GDM1 (cell line): ENCODE data around the gene ASTN2.

Experiments
- DNase-seq: peaks from one replicate; lab custom pipeline; 2025; lab: John Stamatoyannopoulos, UW

Gene ASTN2

DNA sequence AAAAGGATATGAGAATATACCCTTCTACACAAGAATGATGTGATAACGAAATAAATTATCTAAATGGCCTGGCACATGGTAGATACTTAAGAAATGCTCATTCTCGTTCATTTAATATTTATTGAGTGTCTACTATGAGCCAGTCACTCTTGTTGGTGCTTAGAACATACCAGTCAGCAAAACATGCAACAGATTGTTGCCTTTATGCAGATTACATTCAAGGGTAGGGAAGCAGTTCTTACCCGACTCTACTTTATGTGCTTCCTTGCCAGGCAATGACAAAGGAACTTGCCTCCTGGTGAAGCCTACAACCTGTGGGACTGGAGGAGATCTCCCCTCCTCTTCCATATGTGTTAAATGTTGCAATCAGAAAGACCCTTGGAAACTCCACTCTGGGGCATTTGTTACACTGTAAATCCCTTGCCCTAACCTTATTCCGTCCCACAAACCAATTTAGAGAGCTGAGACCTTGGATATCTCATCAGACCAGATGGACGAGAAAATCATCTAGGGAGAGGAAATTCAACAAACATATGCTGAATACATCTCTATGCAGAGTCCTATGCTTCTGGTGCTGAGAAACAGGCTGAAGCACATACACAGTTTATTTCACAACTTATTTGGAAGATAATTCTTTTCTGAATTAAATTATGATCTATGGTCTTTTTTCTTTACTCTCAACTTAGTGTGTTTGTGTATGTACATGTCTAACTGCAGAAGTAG, 855.9 kb downstream of the ASTN2 start:
- DNase-seq: no peak

- DNase-seq: no peak
Measured at GRCh38 chr9:116558035-116558434, 856.8 kb downstream of the ASTN2 start.

DNA sequence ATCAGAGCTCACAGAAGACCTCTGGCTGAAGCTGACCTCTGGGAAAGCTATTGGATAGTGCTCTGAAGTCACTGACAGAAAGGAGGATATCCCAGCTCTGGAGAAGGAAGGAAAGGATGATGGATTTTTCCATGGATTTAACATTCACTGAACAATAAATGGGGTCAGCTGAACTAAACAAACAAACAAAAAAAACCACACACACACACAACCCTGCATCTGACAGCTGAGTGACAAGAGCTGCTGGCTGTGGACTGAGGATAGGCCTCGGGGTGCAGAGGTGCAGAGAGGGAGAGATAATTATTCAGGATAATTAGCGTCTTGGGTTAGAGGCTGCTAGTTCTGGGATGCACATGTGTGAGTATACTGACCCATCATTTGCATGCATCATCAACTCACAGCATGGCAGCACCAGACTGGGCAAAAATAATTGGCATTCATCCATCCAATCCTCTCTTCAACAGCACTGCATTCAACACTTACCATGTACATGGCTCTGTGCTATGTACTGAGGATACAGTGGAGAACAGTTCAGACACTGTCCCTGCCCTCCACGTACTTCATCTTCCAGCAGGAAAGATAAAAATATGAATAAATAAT, 859.2 kb downstream of the ASTN2 start:
- DNase-seq: no peak

DNA sequence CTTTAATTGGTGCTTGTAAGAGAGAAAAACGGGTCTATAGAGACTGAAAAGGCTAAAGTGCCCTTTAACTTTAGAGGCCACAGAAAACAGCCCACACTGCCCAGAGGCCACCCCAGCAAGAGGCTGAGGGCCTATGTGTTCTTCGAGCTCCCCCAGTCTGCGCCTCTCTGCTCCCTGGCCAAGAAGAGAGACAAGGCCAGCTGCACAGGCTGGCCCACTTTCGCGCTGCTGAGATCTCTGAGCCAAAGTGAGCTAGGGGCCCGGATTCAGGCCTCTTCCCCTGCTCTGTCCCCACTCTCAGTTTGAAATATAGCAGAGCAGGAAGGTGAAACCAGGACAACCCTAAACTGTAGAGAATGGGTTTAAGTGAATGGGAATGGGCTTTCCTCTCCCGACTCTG, 859.7 kb downstream of the ASTN2 start:
- no peak for DNase-seq

GRCh38 chr9:116550696-116551436, 864.0 kb downstream of the ASTN2 start:
- no peak for DNase-seq

GRCh38 chr9:116549786-116550660, 864.8 kb downstream of the ASTN2 start:
- DNase-seq: no peak

DNA sequence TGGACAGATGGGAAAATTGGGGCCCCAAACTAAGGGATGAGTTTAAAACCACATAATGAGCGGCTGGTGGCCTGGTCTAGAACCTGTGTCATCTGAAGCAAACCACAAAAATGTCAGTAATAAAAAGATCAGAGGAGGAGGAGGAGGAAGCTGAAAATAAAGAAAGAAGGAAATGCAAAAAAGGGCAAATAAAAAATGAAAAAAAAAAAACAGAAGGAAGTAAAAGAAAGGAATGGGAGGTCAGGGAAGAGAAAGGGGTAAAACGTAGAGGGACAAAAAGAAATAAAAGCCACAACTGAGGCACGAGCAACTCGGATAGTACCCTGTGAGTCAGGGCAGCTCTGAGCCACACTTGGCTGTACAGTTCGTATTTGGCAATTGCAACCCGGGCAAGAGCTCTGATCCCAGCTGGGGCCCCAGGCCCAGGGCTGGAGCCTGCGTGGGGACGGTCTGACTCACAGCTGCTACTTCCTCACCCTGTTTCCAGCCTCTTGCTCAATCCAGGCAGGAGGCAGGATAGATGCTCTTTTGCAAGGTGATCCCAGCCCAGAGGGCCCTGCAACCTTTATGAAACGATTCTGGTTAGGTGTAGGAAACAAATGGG, 865.7 kb downstream of the ASTN2 start:
- no peak for DNase-seq

DNA sequence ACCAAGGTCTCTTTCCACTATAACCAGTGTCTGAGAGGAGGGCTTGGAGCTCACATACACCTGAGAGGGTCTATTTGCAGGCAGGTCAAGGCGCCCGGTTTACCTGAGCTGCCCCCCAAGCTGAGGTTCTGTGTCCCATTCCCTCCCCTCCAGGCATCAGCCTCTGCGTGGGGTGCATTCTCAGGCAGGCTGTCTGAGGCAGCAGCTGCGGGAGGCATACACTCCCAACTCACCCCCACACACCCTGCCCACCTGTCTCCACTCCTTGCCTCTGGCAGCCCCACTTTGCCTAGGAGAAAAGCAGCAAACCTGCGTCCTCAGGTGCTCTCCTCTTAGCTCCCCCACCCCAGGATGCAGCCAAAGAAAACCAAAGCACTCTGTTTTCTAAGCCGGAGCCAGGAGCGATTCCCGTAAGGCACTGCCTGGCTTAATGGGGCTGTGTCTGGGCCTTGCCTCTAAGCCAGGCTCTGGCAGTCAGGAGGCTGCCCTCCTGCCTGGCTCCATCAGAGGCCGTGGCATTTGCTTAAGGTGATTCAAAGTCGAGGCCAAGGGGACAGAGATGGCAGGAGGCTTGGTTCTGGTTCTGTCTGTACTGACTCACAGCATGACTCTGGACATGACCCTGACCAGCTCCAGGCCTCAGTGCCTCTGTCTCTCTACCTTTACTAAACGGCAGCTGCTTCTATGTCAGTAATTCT, 867.0 kb downstream of the ASTN2 start:
- DNase-seq: no peak

- no peak for DNase-seq
Measured at GRCh38 chr9:116546711-116547581, 867.9 kb downstream of the ASTN2 start.

DNA sequence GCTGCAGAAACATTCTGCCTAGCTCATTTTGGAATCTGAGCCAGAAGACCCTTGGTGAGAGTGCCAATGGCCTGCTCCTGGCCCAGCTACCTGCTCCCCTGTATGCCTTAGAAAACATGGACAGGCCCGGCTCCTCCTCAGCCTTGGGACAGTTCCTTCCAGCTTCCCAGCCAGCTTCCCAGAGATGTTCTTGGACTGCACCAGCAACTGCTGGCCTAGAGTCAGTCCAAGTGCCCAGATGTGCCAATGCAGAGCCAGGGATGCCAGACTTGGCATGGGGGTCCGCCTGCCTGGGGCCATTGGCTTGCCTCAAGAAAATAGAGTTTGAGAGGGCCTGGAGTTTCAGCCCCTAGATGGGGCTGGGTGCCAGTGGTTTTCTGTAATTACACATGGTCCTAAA, 870.0 kb downstream of the ASTN2 start:
- DNase-seq: no peak

GRCh38 chr9:116543731-116544400, 871.0 kb downstream of the ASTN2 start:
- no peak for DNase-seq

GRCh38 chr9:116541402-116541801, 873.5 kb downstream of the ASTN2 start:
- no peak for DNase-seq

- no peak for DNase-seq
Measured at GRCh38 chr9:116539549-116539948, 875.3 kb downstream of the ASTN2 start.

GRCh38 chr9:116525611-116526010, 889.2 kb downstream of the ASTN2 start:
- DNase-seq: no peak

GRCh38 chr9:116524778-116525470, 889.9 kb downstream of the ASTN2 start:
- no peak for DNase-seq

DNA sequence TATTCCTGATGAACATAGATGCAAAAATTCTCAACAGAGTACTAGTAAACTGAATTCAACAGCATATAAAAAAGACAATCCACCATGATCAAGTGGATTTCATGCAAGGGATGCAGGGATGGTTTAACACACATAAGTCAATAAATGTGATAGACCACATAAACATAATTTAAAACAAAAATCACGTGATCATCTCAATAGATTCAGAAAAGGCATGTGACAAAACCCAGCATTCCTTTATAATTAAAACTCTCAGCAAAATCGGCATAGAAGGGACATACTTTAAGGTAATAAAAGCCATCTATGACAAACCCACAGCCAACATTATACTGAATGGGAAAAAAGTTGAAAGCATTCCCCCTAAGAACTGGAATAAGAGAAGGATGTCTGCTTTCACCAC, 894.6 kb downstream of the ASTN2 start:
- no peak for DNase-seq

- DNase-seq: no peak
Measured at GRCh38 chr9:116516456-116516855, 898.4 kb downstream of the ASTN2 start.

- no peak for DNase-seq
Measured at GRCh38 chr9:116515541-116515940, 899.3 kb downstream of the ASTN2 start.

DNA sequence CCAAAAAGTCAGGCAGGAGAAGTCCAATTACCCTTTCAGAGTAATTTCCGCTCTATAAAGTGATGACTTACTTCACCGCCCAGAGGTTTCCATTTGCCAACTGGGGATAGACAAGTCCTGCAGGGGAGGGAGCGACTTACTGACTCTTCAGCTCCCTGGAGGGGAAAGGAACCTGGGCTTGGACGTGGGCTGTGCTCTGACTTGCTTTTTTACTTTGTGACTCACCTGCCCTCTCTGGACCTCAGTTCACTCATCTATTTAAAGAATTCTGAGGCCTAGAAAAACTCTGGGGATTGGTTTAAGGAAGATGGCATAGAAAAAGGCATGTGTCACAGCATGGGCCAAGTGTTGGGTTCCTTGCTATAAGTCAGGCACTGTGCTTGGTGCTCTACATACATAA, 908.2 kb downstream of the ASTN2 start:
- DNase-seq: no peak
